Measurements from ENCODE around the gene CLASP1.

The CLASP1 gene

DNA sequence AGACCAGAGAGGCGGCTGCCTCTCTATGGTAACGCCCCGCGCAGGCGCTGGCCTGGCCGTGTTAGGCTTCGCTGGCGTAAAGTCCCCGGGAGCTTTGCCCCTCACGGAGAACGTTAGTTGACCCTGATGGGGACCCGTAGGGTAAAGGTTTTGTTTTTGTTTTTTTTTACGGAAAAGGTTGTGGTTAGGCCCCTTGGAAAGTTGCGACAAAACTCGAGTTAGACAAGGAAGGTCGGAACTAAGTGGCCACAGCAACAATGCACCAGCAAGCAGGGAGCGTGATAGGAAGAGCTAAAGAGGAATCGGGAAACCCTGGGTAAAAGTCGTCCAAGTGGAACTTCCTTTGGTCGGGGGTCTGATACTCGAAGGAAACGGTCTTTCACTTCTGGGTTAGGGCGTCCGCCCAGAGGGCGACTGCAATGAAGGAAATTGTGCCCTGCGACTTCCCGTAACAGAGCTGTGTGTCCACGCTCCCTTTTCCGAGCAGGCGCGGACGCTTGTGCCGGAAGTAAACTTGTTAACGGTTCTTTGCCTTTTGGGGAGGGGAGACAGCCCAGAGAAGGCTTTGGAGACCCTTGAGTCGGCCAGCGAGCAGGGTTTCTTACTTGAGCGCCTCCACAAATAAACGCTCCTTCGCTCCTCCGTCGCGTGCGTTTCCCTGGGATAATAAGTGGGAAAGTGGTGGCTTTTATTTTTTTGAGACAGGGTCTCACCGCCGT is 493 bp upstream of the CLASP1 start:
- Histone ChIP-seq H3K27ac (ENCODE audit: insufficient read depth in 1 of 2, low read depth in 1 of 2, low read length in 2 of 2, poor library complexity in 1 of 2, severe bottlenecking in 2 of 2) (peak overlapping the region; percentile 97 to 98), H3K27me3 (replicated peaks in 2 of 5; ENCODE audit: control insufficient read depth in 4 of 5, insufficient read depth in 5 of 5, low read length in 4 of 5) (no peaks in the 10 kb centered on the region), H3K9me3 (ENCODE audit: control extremely low read depth in 1 of 5, control insufficient read depth in 4 of 5, insufficient read depth in 2 of 5, low read depth in 1 of 5, low read length in 4 of 5) (no peaks in the 10 kb centered on the region), H3K36me3 (ENCODE audit: control insufficient read depth in 4 of 4, insufficient read depth in 4 of 4, low read length in 3 of 4) (peaks cover 0 to 10% (median 1%) of the 10 kb centered on the region in 4 experiments), H3K4me3 (ENCODE audit: control insufficient read depth in 1 of 7, extremely low read depth in 1 of 7, insufficient read depth in 4 of 7, low read depth in 2 of 7, low read length in 6 of 7) (peak overlapping the region; percentile 80 to 98 (median 93)), H3K4me1 (ENCODE audit: control extremely low read depth in 1 of 4, control insufficient read depth in 4 of 4, insufficient read depth in 4 of 4, low read length in 3 of 4) (peaks cover 20 to 42% (median 29%) of the 10 kb centered on the region in 4 experiments)
- 0% methylated on average over 31 of the region's 45 CpGs for WGBS (ENCODE audit: insufficient coverage)
- DNase-seq = peak; percentile 99 to 100 (median 100)
- ChIA-PET CTCF (interaction anchor here (0.6 to 3.4 kb wide), 6 partner anchors 31 to 119 kb away, joined by 3 to 13 read pairs (median 4); partner anchors contain the start of gene RNU4ATAC), POLR2A (interaction anchor here (0.6 to 4.0 kb wide), 8 partner anchors 9 to 119 kb away, joined by 3 to 36 read pairs (median 4); partner anchors contain the start of genes NIFK and RNU4ATAC)

- peak; percentile 36 to 63 (median 56) for DNase-seq
- peaks cover 20 to 42% (median 29%) of the 10 kb centered on the region in 4 experiments for H3K4me1 ChIP-seq (ENCODE audit: control extremely low read depth in 1 of 4, control insufficient read depth in 4 of 4, insufficient read depth in 4 of 4, low read length in 3 of 4)
- no peaks in the 10 kb centered on the region for H3K27me3 ChIP-seq (replicated peaks in 2 of 5; ENCODE audit: control insufficient read depth in 4 of 5, insufficient read depth in 5 of 5, low read length in 4 of 5)
- 6% methylated on average over 24 of the region's 41 CpGs for WGBS (ENCODE audit: insufficient coverage)
- peak overlapping the region; percentile 97 to 98 for H3K27ac ChIP-seq (ENCODE audit: insufficient read depth in 1 of 2, low read depth in 1 of 2, low read length in 2 of 2, poor library complexity in 1 of 2, severe bottlenecking in 2 of 2)
- peaks cover 0 to 9% (median 1%) of the 10 kb centered on the region in 4 experiments for H3K36me3 ChIP-seq (ENCODE audit: control insufficient read depth in 4 of 4, insufficient read depth in 4 of 4, low read length in 3 of 4)
- ChIA-PET POLR2A (interaction anchor here (1.0 to 4.0 kb wide), 2 partner anchors 51 to 117 kb away, joined by 4 to 36 read pairs; partner anchors contain the start of gene RNU4ATAC), CTCF (interaction anchor here (0.6 to 1.4 kb wide), 7 partner anchors 18 to 118 kb away, joined by 3 to 7 read pairs (median 4); partner anchors contain the start of gene RNU4ATAC)
- peak overlapping the region; percentile 80 to 98 (median 93) for H3K4me3 ChIP-seq (ENCODE audit: control insufficient read depth in 1 of 7, extremely low read depth in 1 of 7, insufficient read depth in 4 of 7, low read depth in 2 of 7, low read length in 6 of 7)
- no peaks in the 10 kb centered on the region for H3K9me3 ChIP-seq (ENCODE audit: control extremely low read depth in 1 of 5, control insufficient read depth in 4 of 5, insufficient read depth in 2 of 5, low read depth in 1 of 5, low read length in 4 of 5)
Measured at GRCh38 chr2:121648206-121649148, 785 bp downstream of the CLASP1 start.

GRCh38 chr2:121647396-121647795 is 1.9 kb downstream of the CLASP1 start:
- ChIA-PET CTCF (interaction anchor here (1.4 kb wide), 1 partner anchor 19 kb away, joined by 5 read pairs; no protein-coding TSS in a partner anchor), POLR2A (interaction anchor here (4.0 kb wide), 1 partner anchor 116 kb away, joined by 36 read pairs; the partner anchor contains the start of gene RNU4ATAC)
- no peak for DNase-seq
- H3K36me3 ChIP-seq (ENCODE audit: control insufficient read depth in 4 of 4, insufficient read depth in 4 of 4, low read length in 3 of 4) = peaks cover 0 to 3% (median 1%) of the 10 kb centered on the region in 4 experiments
- no CpG with 5 or more reads among the region's 1 CpG for WGBS (ENCODE audit: insufficient coverage)
- H3K27me3 ChIP-seq (replicated peaks in 2 of 5; ENCODE audit: control insufficient read depth in 4 of 5, insufficient read depth in 5 of 5, low read length in 4 of 5) = no peaks in the 10 kb centered on the region
- no peaks in the 10 kb centered on the region for H3K9me3 ChIP-seq (ENCODE audit: control extremely low read depth in 1 of 5, control insufficient read depth in 4 of 5, insufficient read depth in 2 of 5, low read depth in 1 of 5, low read length in 4 of 5)
- peaks cover 20 to 40% (median 28%) of the 10 kb centered on the region in 4 experiments for H3K4me1 ChIP-seq (ENCODE audit: control extremely low read depth in 1 of 4, control insufficient read depth in 4 of 4, insufficient read depth in 4 of 4, low read length in 3 of 4)
- peak overlapping the region in 2 of 7 experiments; percentile 82 to 98 for H3K4me3 ChIP-seq (ENCODE audit: control insufficient read depth in 1 of 7, extremely low read depth in 1 of 7, insufficient read depth in 4 of 7, low read depth in 2 of 7, low read length in 6 of 7)
- H3K27ac ChIP-seq (ENCODE audit: insufficient read depth in 1 of 2, low read depth in 1 of 2, low read length in 2 of 2, poor library complexity in 1 of 2, severe bottlenecking in 2 of 2) = peak overlapping the region in 1 of 2 experiments; percentile 98

DNA sequence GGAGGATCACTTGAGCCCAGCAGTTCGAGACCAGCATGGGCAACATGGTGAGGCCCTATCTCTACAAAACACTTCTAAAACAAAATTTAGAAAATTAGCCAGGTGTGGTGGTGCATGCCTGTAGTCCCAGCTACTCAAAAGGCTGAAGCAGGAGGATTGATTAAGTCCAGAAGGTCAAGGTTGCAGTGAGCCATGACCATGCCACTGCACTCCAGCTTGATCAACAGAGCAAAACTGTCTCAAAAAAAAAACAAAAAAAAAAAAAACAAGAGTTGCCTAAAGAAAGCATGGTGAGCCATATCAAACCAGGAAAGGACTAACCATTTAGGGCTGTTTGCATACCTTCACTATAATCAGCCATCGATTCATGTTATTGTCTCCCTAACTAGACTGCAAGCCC is 4.5 kb downstream of the CLASP1 start:
- no peaks in the 10 kb centered on the region for H3K27me3 ChIP-seq (replicated peaks in 2 of 5; ENCODE audit: control insufficient read depth in 4 of 5, insufficient read depth in 5 of 5, low read length in 4 of 5)
- H3K27ac ChIP-seq (ENCODE audit: insufficient read depth in 1 of 2, low read depth in 1 of 2, low read length in 2 of 2, poor library complexity in 1 of 2, severe bottlenecking in 2 of 2) = no peak overlapping the region
- no peak overlapping the region for H3K4me3 ChIP-seq (ENCODE audit: control insufficient read depth in 1 of 7, extremely low read depth in 1 of 7, insufficient read depth in 4 of 7, low read depth in 2 of 7, low read length in 6 of 7)
- H3K9me3 ChIP-seq (ENCODE audit: control extremely low read depth in 1 of 5, control insufficient read depth in 4 of 5, insufficient read depth in 2 of 5, low read depth in 1 of 5, low read length in 4 of 5) = no peaks in the 10 kb centered on the region
- 100% methylated on average over 1 of the region's 2 CpGs for WGBS (ENCODE audit: insufficient coverage)
- ChIA-PET POLR2A (interaction anchor here (0.8 kb wide), 1 partner anchor 1732 kb away, joined by 3 read pairs; no protein-coding TSS in a partner anchor), CTCF (interaction anchor here (1.0 kb wide), 2 partner anchors 26 to 56 kb away, joined by 3 read pairs; no protein-coding TSS in a partner anchor)
- H3K4me1 ChIP-seq (ENCODE audit: control extremely low read depth in 1 of 4, control insufficient read depth in 4 of 4, insufficient read depth in 4 of 4, low read length in 3 of 4) = peaks cover 5 to 20% (median 13%) of the 10 kb centered on the region in 4 experiments
- peaks cover 0 to 4% (median 0%) of the 10 kb centered on the region in 4 experiments for H3K36me3 ChIP-seq (ENCODE audit: control insufficient read depth in 4 of 4, insufficient read depth in 4 of 4, low read length in 3 of 4)
- DNase-seq = no peak

DNA sequence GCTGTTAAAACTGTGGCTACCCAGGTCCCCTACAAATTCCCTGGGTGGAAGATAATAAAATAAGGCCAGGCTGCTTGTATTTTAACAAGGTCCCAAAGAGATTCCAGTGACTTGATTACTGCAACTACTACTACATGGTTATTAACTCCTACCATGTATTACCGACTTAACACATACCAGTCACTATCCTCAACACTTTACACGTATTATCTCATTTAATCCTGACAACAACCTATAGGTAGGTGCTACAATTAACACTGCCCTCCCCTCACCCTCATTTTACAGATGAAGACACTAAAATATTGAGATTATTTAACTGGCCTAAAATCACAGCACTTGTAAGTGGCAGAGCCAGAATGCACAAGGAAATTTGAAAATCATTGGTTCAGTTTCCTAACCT is 5.4 kb downstream of the CLASP1 start:
- H3K27me3 ChIP-seq (replicated peaks in 2 of 5; ENCODE audit: control insufficient read depth in 4 of 5, insufficient read depth in 5 of 5, low read length in 4 of 5) = no peaks in the 10 kb centered on the region
- no peak overlapping the region for H3K4me3 ChIP-seq (ENCODE audit: control insufficient read depth in 1 of 7, extremely low read depth in 1 of 7, insufficient read depth in 4 of 7, low read depth in 2 of 7, low read length in 6 of 7)
- peaks cover 0 to 2% (median 0%) of the 10 kb centered on the region in 5 experiments for H3K9me3 ChIP-seq (ENCODE audit: control extremely low read depth in 1 of 5, control insufficient read depth in 4 of 5, insufficient read depth in 2 of 5, low read depth in 1 of 5, low read length in 4 of 5)
- 100% methylated on average over 2 of the region's 2 CpGs for WGBS (ENCODE audit: insufficient coverage)
- peaks cover 0 to 4% (median 3%) of the 10 kb centered on the region in 4 experiments for H3K36me3 ChIP-seq (ENCODE audit: control insufficient read depth in 4 of 4, insufficient read depth in 4 of 4, low read length in 3 of 4)
- CTCF ChIA-PET = interaction anchor here (1.0 kb wide), 1 partner anchor 25 kb away, joined by 3 read pairs; no protein-coding TSS in a partner anchor
- no peak overlapping the region for H3K27ac ChIP-seq (ENCODE audit: insufficient read depth in 1 of 2, low read depth in 1 of 2, low read length in 2 of 2, poor library complexity in 1 of 2, severe bottlenecking in 2 of 2)
- DNase-seq = no peak
- POLR2A ChIA-PET = interaction anchor here (0.6 kb wide), 1 partner anchor 112 kb away, joined by 4 read pairs; no protein-coding TSS in a partner anchor
- peaks cover 5 to 20% (median 12%) of the 10 kb centered on the region in 4 experiments for H3K4me1 ChIP-seq (ENCODE audit: control extremely low read depth in 1 of 4, control insufficient read depth in 4 of 4, insufficient read depth in 4 of 4, low read length in 3 of 4)
